Measurements from ENCODE around the gene KIAA0232.

KIAA0232 gene

DNA sequence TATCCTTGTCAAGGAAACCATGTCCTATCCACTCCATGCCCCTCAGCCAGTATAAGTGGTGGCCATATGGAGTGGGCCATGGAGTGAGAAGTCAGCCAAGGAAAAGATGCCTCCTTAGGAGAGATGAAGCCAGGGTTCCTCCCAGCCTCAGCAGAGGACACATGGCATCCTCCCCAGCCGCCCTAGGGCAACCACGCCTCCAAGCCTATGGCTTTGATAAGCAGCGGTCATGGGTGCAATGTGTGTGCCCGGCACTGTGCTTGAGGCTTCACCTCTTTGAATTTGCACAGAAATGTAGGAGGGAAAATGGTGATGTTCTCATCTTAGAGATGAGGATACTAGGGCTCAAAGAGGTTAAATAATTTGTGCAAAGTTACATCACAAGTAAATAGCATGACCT lies 92.5 kb downstream of the KIAA0232 start:
- Histone ChIP-seq H3K9me3 (ENCODE audit: control insufficient read depth, insufficient read depth, low read length) (no peaks in the 10 kb centered on the region), H3K27me3 (ENCODE audit: control insufficient read depth, insufficient read depth, low read length) (no peaks in the 10 kb centered on the region), H3K4me3 (ENCODE audit: low read depth, low read length) (no peak overlapping the region), H3K36me3 (ENCODE audit: control insufficient read depth, insufficient read depth, low read length) (peaks cover 77% of the 10 kb centered on the region), H3K9ac (ENCODE audit: low read depth, low read length) (no peak overlapping the region), H3K4me1 (ENCODE audit: control insufficient read depth, insufficient read depth, low read length) (no peaks in the 10 kb centered on the region), H3K27ac (ENCODE audit: low read depth, low read length) (no peak overlapping the region)

DNA sequence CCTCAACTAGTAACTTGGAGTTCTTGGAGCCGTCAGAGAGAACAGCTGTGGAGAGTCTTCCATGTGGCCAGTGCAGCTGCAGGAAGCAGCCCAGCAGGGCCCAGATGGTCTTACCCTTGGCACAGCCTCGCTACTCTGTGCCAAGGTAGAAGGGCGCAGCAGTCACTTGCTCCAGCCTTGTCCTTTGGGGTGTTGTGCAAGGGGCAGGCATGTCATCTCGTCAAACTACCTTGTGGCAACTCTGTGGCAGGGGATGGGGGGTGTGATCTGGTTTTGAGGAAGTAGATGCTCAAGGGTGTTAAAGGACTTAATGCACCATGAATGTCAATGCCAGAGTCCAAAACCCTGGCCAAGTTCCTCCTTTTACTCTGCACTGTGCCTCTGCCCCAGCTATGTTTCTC lies 92.9 kb downstream of the KIAA0232 start:
- Histone ChIP-seq H3K9ac (ENCODE audit: low read depth, low read length) (no peak overlapping the region), H3K9me3 (ENCODE audit: control insufficient read depth, insufficient read depth, low read length) (no peaks in the 10 kb centered on the region), H3K4me1 (ENCODE audit: control insufficient read depth, insufficient read depth, low read length) (no peaks in the 10 kb centered on the region), H3K27me3 (ENCODE audit: control insufficient read depth, insufficient read depth, low read length) (no peaks in the 10 kb centered on the region), H3K36me3 (ENCODE audit: control insufficient read depth, insufficient read depth, low read length) (peaks cover 80% of the 10 kb centered on the region), H3K4me3 (ENCODE audit: low read depth, low read length) (no peak overlapping the region), H3K27ac (ENCODE audit: low read depth, low read length) (no peak overlapping the region)

DNA sequence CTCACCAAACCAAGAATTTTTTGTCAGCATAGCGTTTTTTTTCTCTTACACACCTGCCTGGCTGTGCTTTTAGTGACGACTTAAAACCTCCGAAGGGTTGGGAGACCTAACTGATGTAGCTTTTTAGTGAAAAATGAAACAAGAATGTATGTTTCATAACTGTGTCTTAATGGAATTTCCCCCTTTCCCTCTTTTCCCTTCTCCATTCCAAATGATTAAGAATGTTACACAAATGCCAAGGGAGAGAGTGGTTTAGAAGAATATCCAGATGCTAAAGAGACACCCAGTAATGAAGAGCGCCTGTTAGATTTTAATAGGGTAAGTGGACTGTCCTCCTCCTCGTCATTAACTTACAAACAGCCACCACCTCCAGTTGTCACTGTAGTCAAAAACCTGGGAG lies 93.9 kb downstream of the KIAA0232 start:
- H3K4me3 ChIP-seq (ENCODE audit: low read depth, low read length), result no peak overlapping the region
- H3K4me1 ChIP-seq (ENCODE audit: control insufficient read depth, insufficient read depth, low read length), result no peaks in the 10 kb centered on the region
- H3K9ac ChIP-seq (ENCODE audit: low read depth, low read length), result no peak overlapping the region
- H3K27ac ChIP-seq (ENCODE audit: low read depth, low read length), result no peak overlapping the region
- no peaks in the 10 kb centered on the region for H3K9me3 ChIP-seq (ENCODE audit: control insufficient read depth, insufficient read depth, low read length)
- peaks cover 88% of the 10 kb centered on the region for H3K36me3 ChIP-seq (ENCODE audit: control insufficient read depth, insufficient read depth, low read length)
- H3K27me3 ChIP-seq (ENCODE audit: control insufficient read depth, insufficient read depth, low read length), result no peaks in the 10 kb centered on the region

DNA sequence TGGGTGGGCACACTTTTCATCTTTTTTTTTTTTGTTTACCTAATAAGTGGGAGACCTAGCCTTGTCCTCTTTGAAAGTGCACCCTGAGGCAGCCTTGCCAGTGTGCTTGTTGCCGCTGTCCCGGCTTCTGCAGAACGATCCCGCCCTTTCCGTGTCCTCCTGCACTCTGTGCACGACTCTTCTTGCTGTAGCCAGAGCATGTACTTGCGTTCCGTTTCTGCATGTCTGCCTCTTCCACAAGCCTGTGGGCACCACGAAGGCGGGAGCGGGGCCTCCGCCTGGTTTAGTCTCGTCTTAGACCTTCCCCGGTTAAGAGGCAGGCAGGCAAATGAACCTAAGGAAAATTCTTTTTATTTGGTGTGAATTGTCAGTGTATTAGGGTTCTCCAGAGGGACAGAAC lies 94.5 kb downstream of the KIAA0232 start:
- Histone ChIP-seq H3K36me3 (ENCODE audit: control insufficient read depth, insufficient read depth, low read length) (peaks cover 88% of the 10 kb centered on the region), H3K4me3 (ENCODE audit: low read depth, low read length) (no peak overlapping the region), H3K9me3 (ENCODE audit: control insufficient read depth, insufficient read depth, low read length) (no peaks in the 10 kb centered on the region), H3K27ac (ENCODE audit: low read depth, low read length) (no peak overlapping the region), H3K27me3 (ENCODE audit: control insufficient read depth, insufficient read depth, low read length) (no peaks in the 10 kb centered on the region), H3K9ac (ENCODE audit: low read depth, low read length) (no peak overlapping the region), H3K4me1 (ENCODE audit: control insufficient read depth, insufficient read depth, low read length) (no peaks in the 10 kb centered on the region)

DNA sequence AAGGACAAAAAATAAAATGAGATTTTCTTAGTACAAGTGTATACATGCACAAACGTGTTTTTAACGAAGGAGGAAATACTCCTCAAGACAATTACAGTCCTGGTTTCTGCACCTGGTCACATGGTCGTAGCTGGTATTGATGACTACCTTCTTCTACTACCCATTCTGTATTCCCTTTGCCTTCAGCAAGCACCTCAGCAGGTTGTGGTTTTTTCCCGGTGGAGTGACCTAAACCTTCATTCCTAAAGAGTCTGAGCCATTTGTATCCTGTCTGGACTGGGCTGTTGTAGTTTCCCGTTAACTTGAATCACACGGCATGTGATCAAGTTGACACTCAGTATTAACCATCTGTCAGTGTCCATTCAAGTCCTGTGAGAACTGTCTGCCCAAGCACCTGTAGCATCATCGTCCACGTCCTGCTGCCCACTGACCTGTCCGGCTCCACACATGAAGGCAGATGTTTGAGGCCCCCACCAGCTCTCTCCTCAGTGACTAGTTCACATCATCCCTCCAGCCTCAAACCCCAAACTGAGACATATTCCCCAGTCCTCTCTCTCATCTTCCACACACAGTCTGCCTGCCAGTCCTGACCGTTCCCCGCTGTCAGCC lies 96.0 kb downstream of the KIAA0232 start:
- Histone ChIP-seq H3K4me3 (ENCODE audit: low read depth, low read length) (no peak overlapping the region), H3K4me1 (ENCODE audit: control insufficient read depth, insufficient read depth, low read length) (no peaks in the 10 kb centered on the region), H3K9me3 (ENCODE audit: control insufficient read depth, insufficient read depth, low read length) (no peaks in the 10 kb centered on the region), H3K36me3 (ENCODE audit: control insufficient read depth, insufficient read depth, low read length) (peaks cover 87% of the 10 kb centered on the region), H3K9ac (ENCODE audit: low read depth, low read length) (no peak overlapping the region), H3K27me3 (ENCODE audit: control insufficient read depth, insufficient read depth, low read length) (no peaks in the 10 kb centered on the region), H3K27ac (ENCODE audit: low read depth, low read length) (no peak overlapping the region)

DNA sequence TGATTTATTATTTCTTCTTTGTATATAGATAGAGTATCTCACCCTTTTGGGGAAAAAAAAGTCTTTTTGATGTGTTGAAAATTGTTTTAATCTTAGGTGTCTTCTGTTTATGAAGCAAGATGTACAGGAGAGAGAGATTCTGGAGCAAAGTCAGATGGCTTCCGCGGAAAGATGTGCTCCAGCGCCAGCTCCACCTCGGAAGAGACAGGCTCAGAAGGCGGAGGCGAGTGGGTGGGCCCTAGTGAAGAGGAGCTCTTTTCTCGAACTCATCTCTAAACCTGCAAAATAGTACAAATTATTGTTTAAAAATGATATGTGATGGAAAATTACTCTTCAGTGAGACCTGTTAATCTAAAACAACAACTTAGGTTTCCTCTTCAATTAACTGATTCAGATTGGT lies 98.2 kb downstream of the KIAA0232 start:
- Histone ChIP-seq H3K4me1 (ENCODE audit: control insufficient read depth, insufficient read depth, low read length) (peaks cover 4% of the 10 kb centered on the region; the same call in 1 of the 2 replicates), H3K36me3 (ENCODE audit: control insufficient read depth, insufficient read depth, low read length) (peaks cover 68% of the 10 kb centered on the region), H3K27me3 (ENCODE audit: control insufficient read depth, insufficient read depth, low read length) (no peaks in the 10 kb centered on the region), H3K4me3 (ENCODE audit: low read depth, low read length) (no peak overlapping the region), H3K9me3 (ENCODE audit: control insufficient read depth, insufficient read depth, low read length) (no peaks in the 10 kb centered on the region), H3K27ac (ENCODE audit: low read depth, low read length) (no peak overlapping the region), H3K9ac (ENCODE audit: low read depth, low read length) (no peak overlapping the region)

DNA sequence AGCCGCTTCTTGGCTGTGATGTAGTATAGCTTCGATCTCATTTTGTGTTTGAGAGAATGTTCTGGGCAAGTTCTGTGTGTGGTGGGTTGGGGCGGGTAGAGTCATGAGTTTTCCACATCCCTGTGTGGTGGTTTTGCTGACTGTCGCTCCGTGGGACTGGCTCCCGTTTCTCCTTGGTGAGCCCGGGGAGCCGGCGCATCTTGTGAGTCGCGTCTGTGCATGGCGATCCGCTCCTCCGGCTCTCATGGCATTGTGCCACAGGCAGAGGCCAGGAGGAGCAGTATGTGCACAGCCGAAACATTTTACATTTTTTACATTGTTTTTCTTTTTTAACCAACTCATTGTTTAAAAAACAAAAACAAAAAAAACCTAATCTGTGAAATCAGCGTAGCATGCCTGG lies 99.4 kb downstream of the KIAA0232 start:
- Histone ChIP-seq H3K27ac (ENCODE audit: low read depth, low read length) (no peak overlapping the region), H3K4me3 (ENCODE audit: low read depth, low read length) (no peak overlapping the region), H3K36me3 (ENCODE audit: control insufficient read depth, insufficient read depth, low read length) (peaks cover 56% of the 10 kb centered on the region), H3K9ac (ENCODE audit: low read depth, low read length) (no peak overlapping the region), H3K27me3 (ENCODE audit: control insufficient read depth, insufficient read depth, low read length) (no peaks in the 10 kb centered on the region), H3K4me1 (ENCODE audit: control insufficient read depth, insufficient read depth, low read length) (peaks cover 4% of the 10 kb centered on the region; the same call in 1 of the 2 replicates), H3K9me3 (ENCODE audit: control insufficient read depth, insufficient read depth, low read length) (no peaks in the 10 kb centered on the region)

DNA sequence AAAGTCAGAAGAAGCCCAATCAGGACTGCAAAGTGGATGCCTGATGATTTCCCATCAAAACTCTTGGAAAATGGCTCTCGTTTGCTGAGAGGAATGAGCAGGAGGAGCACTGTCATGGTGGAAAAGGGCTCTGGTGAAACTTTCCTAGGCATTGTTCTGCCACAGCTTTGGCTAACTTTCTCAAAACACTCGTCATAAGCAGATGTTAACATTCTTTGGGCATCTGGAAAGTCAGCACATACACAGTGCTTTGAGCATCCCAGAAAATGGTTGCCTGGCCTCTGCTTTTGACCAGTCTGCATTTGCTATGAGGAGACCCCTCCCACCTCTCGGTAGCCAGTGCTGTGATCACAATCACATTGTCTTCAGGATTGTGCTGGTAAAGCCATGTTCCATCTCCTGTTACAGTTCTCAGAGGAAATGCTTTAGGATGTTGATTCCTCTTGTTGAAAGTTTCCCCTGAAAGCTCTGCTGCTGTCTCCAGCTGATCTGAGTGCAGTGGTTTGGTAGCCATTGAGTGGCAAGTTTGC lies 101.9 kb downstream of the KIAA0232 start:
- no peak overlapping the region for H3K4me3 ChIP-seq (ENCODE audit: low read depth, low read length)
- H3K9ac ChIP-seq (ENCODE audit: low read depth, low read length), result no peak overlapping the region
- H3K36me3 ChIP-seq (ENCODE audit: control insufficient read depth, insufficient read depth, low read length), result peaks cover 34% of the 10 kb centered on the region
- H3K27me3 ChIP-seq (ENCODE audit: control insufficient read depth, insufficient read depth, low read length), result no peaks in the 10 kb centered on the region
- H3K27ac ChIP-seq (ENCODE audit: low read depth, low read length), result no peak overlapping the region
- no peaks in the 10 kb centered on the region for H3K9me3 ChIP-seq (ENCODE audit: control insufficient read depth, insufficient read depth, low read length)
- H3K4me1 ChIP-seq (ENCODE audit: control insufficient read depth, insufficient read depth, low read length), result peaks cover 4% of the 10 kb centered on the region; the same call in 1 of the 2 replicates

DNA sequence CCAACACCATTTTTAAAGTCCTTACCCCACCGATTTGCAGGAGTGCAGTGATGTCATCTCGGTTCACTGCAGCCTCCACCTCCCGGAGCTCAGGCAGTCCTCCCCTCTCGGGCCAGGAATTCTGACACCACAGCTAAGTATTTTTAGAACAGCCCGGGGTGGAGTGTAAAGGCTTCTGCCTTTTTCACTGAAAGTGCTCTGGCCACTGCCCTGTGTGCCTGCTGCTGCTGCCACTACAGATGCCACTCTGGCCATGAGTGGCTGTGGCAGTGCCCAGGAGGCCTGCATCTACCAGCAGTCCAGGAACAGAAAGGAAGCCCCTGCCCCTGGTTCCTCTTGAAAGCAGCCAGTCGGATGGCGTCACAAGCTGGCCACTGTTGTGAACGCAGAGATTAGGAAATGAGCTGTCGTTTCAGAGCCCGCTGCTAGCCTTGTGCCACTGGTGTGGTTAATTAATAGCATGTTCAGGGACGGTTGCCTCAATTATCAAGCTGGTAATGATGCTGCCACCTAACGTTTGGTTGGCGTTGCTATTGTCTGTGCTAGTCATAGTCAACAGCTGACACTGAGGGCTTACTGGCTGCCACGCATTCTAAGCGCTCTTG lies 103.5 kb downstream of the KIAA0232 start:
- no peak overlapping the region for H3K4me3 ChIP-seq (ENCODE audit: low read depth, low read length)
- H3K27ac ChIP-seq (ENCODE audit: low read depth, low read length), result no peak overlapping the region
- H3K9ac ChIP-seq (ENCODE audit: low read depth, low read length), result no peak overlapping the region

DNA sequence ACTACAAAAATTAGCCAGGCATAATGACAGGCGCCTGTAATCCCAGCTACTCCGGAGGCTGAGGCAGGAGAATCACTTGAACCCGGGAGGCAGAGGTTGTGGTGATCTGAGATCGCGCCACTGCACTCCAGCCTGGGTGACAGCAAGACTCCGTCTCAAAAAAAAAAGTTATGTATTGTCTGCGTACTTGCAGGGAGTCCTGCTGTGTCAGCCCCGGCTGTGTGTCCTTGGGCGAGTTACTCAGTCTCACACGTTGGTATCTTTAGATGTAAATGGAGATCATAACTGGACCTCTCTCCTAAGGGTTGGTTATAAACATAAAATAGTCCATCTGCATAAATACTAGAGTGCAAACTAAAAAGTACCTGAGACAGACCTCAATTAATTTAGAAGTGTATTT lies 104.4 kb downstream of the KIAA0232 start:
- Histone ChIP-seq H3K9ac (ENCODE audit: low read depth, low read length) (no peak overlapping the region), H3K27ac (ENCODE audit: low read depth, low read length) (no peak overlapping the region), H3K27me3 (ENCODE audit: control insufficient read depth, insufficient read depth, low read length) (no peaks in the 10 kb centered on the region)

More for the DNA sequence above, 103.5 kb downstream of the KIAA0232 start:
- H3K36me3 ChIP-seq (ENCODE audit: control insufficient read depth, insufficient read depth, low read length), result peaks cover 23% of the 10 kb centered on the region
- H3K27me3 ChIP-seq (ENCODE audit: control insufficient read depth, insufficient read depth, low read length), result no peaks in the 10 kb centered on the region
- peaks cover 4% of the 10 kb centered on the region; the same call in 1 of the 2 replicates for H3K4me1 ChIP-seq (ENCODE audit: control insufficient read depth, insufficient read depth, low read length)
- H3K9me3 ChIP-seq (ENCODE audit: control insufficient read depth, insufficient read depth, low read length), result no peaks in the 10 kb centered on the region; the same call in 1 of the 2 replicates

DNA sequence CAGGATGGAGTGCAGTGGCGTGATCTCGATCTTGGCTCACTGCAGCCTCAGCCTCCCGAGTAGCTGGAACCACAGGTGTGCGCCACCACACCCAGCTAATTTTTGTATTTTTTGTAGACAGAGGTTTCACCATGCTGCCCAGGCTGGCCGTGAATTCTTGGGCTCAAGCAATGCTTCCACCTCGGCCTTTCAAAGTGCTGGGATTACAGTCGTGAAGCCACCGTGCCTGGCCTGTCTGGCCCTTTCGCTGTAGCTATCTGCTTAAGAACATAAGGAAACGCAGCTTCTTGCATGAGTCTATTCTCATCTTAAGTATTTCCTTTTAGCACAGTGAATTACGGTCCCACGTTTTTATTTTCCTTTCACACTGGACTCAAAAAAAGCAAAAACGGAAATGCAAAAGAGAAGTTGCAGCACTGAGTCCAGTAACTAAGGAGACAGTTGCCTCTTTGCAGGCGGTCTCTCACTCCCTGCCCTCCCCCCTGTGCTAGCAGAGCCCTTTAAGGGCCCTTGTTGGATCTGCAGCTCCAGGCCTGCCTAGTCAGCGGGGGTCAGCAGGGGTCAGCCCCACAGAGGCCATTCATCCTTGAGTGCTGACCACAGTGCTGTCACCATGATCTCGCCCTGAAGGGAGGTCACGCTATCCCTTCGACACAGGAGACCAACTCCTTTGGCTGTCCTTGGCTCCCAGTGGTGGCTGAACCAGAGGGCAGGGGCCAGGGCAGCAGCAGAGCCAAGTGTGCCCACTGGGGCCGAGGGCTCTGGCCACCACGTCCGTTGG lies 105.3 kb downstream of the KIAA0232 start:
- Histone ChIP-seq H3K9ac (ENCODE audit: low read depth, low read length) (no peak overlapping the region), H3K36me3 (ENCODE audit: control insufficient read depth, insufficient read depth, low read length) (peaks cover 5% of the 10 kb centered on the region), H3K27me3 (ENCODE audit: control insufficient read depth, insufficient read depth, low read length) (no peaks in the 10 kb centered on the region), H3K4me1 (ENCODE audit: control insufficient read depth, insufficient read depth, low read length) (peaks cover 4% of the 10 kb centered on the region; the same call in 1 of the 2 replicates), H3K9me3 (ENCODE audit: control insufficient read depth, insufficient read depth, low read length) (no peaks in the 10 kb centered on the region; the same call in 1 of the 2 replicates), H3K27ac (ENCODE audit: low read depth, low read length) (no peak overlapping the region), H3K4me3 (ENCODE audit: low read depth, low read length) (no peak overlapping the region)

More for the DNA sequence above, 104.4 kb downstream of the KIAA0232 start:
- Histone ChIP-seq H3K4me1 (ENCODE audit: control insufficient read depth, insufficient read depth, low read length) (peaks cover 4% of the 10 kb centered on the region; the same call in 1 of the 2 replicates), H3K36me3 (ENCODE audit: control insufficient read depth, insufficient read depth, low read length) (peaks cover 14% of the 10 kb centered on the region), H3K9me3 (ENCODE audit: control insufficient read depth, insufficient read depth, low read length) (no peaks in the 10 kb centered on the region; the same call in 1 of the 2 replicates), H3K4me3 (ENCODE audit: low read depth, low read length) (no peak overlapping the region)

Measured in HUES48 (cell line).